Transverse colon (tissue), 4 donors: ENCODE measurements around the gene SUGCT. TPM values are rescaled to one million over a fixed set of nuclear protein-coding genes. Genes with fewer than 3 reads are reported as not detected.

ENCODE experiments used
- DNase-seq: peaks from one replicate; pipeline ENCODE4 v3.0.0-alpha.2; 2019
- H3K27ac ChIP-seq, 4 donors: fragments of 200-600 bp; sonication (generic); 2 replicates each; pipeline ENCODE4 v1.5.1; 2016 to 2018; ENCODE audit warnings: inconsistent platforms in 4 of 4
- H3K27me3 ChIP-seq: fragments of 200-600 bp; sonication (generic); 2 replicates; pipeline ENCODE4 v1.5.1; 2017; ENCODE audit warnings: inconsistent platforms
- H3K36me3 ChIP-seq, 4 donors: fragments of 200-600 bp; sonication (generic); 2 replicates each; pipeline ENCODE4 v1.5.1; 2017 to 2019; ENCODE audit warnings: inconsistent platforms in 4 of 4
- H3K4me1 ChIP-seq, 4 donors: fragments of 200-600 bp; sonication (generic); 2 replicates each; pipeline ENCODE4 v1.5.1; 2017 to 2020; ENCODE audit warnings: inconsistent platforms in 4 of 4
- H3K4me3 ChIP-seq, 4 donors: fragments of 200-600 bp; sonication (generic); 1 replicate in 1 of 4; 2 replicates in 3 of 4; pipeline versions ENCODE4 v1.5.1 to v1.6.1; 2017 to 2019; ENCODE audit warnings: inconsistent platforms in 4 of 4
- H3K9me3 ChIP-seq, 2 donors: fragments of 200-600 bp; sonication (generic); 2 replicates each; pipeline ENCODE4 v1.5.1; 2017 to 2019; ENCODE audit warnings: inconsistent platforms in 2 of 2
- EP300 ChIP-seq: sonication (generic); formaldehyde crosslinking; IDR thresholded peaks from one replicate; pipeline ENCODE4 v1.6.1; 2017; ENCODE audit warnings: antibody characterized with exemption, low read depth
- POLR2A ChIP-seq: fragments of 450-650 bp; IDR thresholded peaks from one replicate; pipeline ENCODE4 v1.6.1; 2016; ENCODE audit warnings: antibody characterized with exemption, mild to moderate bottlenecking, moderate library complexity
- POLR2AphosphoS5 ChIP-seq, 3 donors: sonication (generic); formaldehyde crosslinking; IDR thresholded peaks; one replicate each; pipeline ENCODE4 v1.6.1; 2016; ENCODE audit warnings: antibody characterized with exemption in 3 of 3
- WGBS, 2 donors: methylation state at CpG; one replicate each; pipeline ENCODE4 v1.1.5; 2018; ENCODE audit warnings: low coverage in 1 of 2; 5-methylcytosine and 5-hydroxymethylcytosine counted together
- in situ Hi-C, 4 donors: fragments of 200-750 bp; cut with MboI; loops; one replicate each; pipeline versions ENCODE4 v1.15.0 to v1.15.1; 2017; ENCODE audit warnings: low sequenced_read_pairs in 3 of 4, low pct_ligation_motif_present in 1 of 4, low pct_unique_long_range_greater_than_20kb in 1 of 4
- intact Hi-C: fragments of 100-400 bp; cut with DNase I; formaldehyde crosslinking; loops from one replicate; pipeline ENCODE4 v1.15.1; 2023; ENCODE audit warnings: low total_unique reads
- total RNA-seq, 4 donors: library from RNA; depleted of rRNA; stranded (reverse); fragments of >200 nt; gene quantifications; one replicate each; pipeline ENCODE4 v1.1.0, GENCODE V29; 2016
- TF ChIP-seq, protein P1 (sequence below), 5 experiments: fragments of 200-600 bp in 3 of 5; fragments of 450-650 bp in 2 of 5; sonication (generic) in 3 of 5; IDR thresholded peaks; 1 replicate in 2 of 5; 2 replicates in 3 of 5; pipeline ENCODE4 v1.5.1; 2016 to 2017; ENCODE audit warnings: antibody characterized with exemption in 5 of 5, inconsistent platforms in 3 of 5, mild to moderate bottlenecking in 2 of 5, moderate library complexity in 1 of 5

SUGCT gene
- total RNA-seq, 4 donors from 2014 or later, result 2.6 to 44.5 (median 15.9) TPM

DNA sequence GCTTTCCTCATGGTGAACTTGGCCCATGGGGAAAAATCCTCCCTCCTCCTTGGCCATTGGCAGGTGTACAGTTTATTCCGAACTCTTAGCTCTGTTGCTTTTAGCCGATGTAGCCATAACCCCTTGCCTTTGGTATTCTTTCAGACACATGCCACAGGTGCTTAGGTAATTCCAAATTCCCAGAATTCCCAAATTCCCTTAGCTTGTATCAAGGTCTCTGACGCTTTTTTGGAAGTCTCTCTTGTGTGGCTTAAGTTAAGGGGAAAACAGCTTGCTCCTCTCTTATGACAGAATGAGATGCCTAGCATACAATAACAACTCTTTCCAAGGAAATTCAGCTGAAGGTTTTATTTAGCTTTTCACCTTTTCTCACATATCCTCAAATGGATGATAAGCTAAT, 68.0 kb downstream of the SUGCT start:
- Histone ChIP-seq H3K4me1 (no peaks in the 10 kb centered on the region), H3K36me3 (no peaks in the 10 kb centered on the region), H3K27ac (no peak overlapping the region), H3K9me3 (no peaks in the 10 kb centered on the region), H3K4me3 (no peak overlapping the region), H3K27me3 (no peaks in the 10 kb centered on the region)
- no peak for TF ChIP-seq POLR2A
- TF ChIP-seq, protein P1, sequence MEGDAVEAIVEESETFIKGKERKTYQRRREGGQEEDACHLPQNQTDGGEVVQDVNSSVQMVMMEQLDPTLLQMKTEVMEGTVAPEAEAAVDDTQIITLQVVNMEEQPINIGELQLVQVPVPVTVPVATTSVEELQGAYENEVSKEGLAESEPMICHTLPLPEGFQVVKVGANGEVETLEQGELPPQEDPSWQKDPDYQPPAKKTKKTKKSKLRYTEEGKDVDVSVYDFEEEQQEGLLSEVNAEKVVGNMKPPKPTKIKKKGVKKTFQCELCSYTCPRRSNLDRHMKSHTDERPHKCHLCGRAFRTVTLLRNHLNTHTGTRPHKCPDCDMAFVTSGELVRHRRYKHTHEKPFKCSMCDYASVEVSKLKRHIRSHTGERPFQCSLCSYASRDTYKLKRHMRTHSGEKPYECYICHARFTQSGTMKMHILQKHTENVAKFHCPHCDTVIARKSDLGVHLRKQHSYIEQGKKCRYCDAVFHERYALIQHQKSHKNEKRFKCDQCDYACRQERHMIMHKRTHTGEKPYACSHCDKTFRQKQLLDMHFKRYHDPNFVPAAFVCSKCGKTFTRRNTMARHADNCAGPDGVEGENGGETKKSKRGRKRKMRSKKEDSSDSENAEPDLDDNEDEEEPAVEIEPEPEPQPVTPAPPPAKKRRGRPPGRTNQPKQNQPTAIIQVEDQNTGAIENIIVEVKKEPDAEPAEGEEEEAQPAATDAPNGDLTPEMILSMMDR (IDR thresholded peaks at IDR 0.05), result no peak
- TF ChIP-seq POLR2AphosphoS5 (IDR thresholded peaks at IDR 0.05), result no peak
- no peak for TF ChIP-seq EP300
- intact Hi-C loops (loop anchor here (2.0 kb wide), 1 partner anchor 126 kb away; no protein-coding TSS in a partner anchor), in situ Hi-C loops (no loop called here)
- 40 to 84% methylated on average over 2 to 3 of the region's 3 CpGs for WGBS, 2 donors
- DNase-seq, result no peak

DNA sequence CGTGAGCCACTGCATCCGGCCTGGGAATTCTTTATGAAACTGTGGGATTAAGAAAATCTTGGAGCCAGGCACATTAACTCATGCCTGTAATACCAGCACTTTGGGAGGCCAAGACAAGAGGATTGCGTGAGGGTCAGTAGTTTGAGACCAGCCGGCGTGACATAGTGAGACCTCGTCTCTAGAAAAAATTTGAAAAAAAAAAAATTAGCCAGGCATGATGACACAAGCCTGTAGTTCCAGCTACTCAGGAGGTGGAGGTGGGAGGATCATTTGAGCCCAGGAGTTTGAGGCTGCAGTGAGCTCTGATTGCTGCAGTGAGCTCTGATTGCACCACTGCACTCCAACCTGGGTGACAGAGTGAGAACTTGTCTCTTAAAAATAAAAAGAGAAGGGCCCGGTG, 69.8 kb downstream of the SUGCT start:
- no peak overlapping the region for H3K27ac ChIP-seq
- no peaks in the 10 kb centered on the region for H3K36me3 ChIP-seq
- no peaks in the 10 kb centered on the region for H3K4me1 ChIP-seq
- H3K4me3 ChIP-seq, result no peak overlapping the region
- no peaks in the 10 kb centered on the region for H3K27me3 ChIP-seq
- no peak for DNase-seq
- in situ Hi-C loops, result no loop called here
- H3K9me3 ChIP-seq, result no peaks in the 10 kb centered on the region
- WGBS, 2 donors, result 90% methylated on average over 7 of the region's 7 CpGs; no CpG with 5 or more reads in 1 of the 2 donors
- TF ChIP-seq EP300 (no peak), POLR2A (no peak), POLR2AphosphoS5 (IDR thresholded peaks at IDR 0.05) (no peak)
- TF ChIP-seq, protein P1 (IDR thresholded peaks at IDR 0.05), result no peak
- intact Hi-C loops, result no loop called here

DNA sequence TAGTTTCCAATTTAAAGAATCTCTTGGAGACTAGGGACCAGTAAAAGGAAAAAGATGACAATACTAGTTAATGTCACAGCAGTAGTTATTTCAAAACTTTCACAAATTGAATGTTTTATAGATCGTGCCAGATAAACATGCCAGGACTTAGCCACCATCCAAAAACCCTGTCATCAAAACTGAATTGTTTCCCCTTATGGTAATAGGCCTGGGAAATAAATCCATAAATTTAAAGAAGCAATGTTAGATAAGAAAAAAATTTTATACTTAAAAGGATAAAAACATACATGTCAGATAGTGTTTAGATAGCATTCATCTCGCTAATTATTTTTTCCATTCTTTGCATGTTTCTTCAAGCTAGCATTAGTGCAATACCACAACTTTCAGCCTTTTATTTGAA, 71.2 kb downstream of the SUGCT start:
- no peak overlapping the region for H3K4me3 ChIP-seq
- in situ Hi-C loops (no loop called here), intact Hi-C loops (no loop called here)
- no peaks in the 10 kb centered on the region for H3K27me3 ChIP-seq
- DNase-seq, result no peak
- TF ChIP-seq POLR2AphosphoS5 (IDR thresholded peaks at IDR 0.05) (no peak), POLR2A (no peak), EP300 (no peak)
- TF ChIP-seq, protein P1 (IDR thresholded peaks at IDR 0.05), result no peak
- WGBS, 2 donors, result 86 to 97% methylated on average over 2 of the region's 2 CpGs
- H3K36me3 ChIP-seq, result no peaks in the 10 kb centered on the region
- no peaks in the 10 kb centered on the region for H3K9me3 ChIP-seq
- no peaks in the 10 kb centered on the region for H3K4me1 ChIP-seq
- H3K27ac ChIP-seq, result no peak overlapping the region

DNA sequence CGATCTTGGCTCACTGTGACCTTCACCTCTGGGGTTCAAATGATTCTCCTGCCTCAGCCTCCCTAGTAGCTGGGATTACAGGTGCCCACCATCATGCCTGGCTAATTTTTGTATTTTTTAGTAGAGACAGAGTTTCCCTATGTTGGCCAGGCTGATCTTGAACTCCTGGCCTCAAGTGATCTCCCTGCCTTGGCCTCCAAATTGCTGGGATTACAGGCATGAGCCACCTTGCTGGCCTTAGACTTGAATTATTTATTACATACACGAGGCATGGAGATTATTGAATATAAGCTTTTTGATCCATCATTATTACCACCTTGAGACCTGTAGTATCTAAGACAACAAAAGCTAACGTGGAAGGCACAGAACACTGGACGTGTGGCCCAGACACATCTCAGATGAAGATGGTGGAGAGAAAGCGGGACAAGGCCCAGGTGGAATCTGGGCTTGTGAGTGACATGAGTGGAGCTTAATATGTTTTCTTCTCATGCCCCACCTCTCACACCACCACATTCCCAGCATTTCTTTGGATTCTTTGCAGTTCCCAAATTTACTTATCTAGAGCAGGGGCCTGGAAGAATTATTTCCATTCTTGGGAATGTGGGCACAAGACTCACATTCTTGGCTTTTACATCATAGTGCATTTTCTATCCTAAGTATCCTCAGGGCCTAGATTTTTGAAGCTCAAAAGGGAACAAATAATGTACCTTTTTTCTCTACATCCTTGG, 76.6 kb downstream of the SUGCT start:
- no peak overlapping the region for H3K27ac ChIP-seq
- in situ Hi-C loops, result no loop called here

More for the DNA sequence above, 76.6 kb downstream of the SUGCT start:
- Histone ChIP-seq H3K4me1 (no peaks in the 10 kb centered on the region), H3K27me3 (no peaks in the 10 kb centered on the region), H3K36me3 (no peaks in the 10 kb centered on the region), H3K4me3 (no peak overlapping the region), H3K9me3 (no peaks in the 10 kb centered on the region)
- TF ChIP-seq POLR2A, result no peak
- TF ChIP-seq, protein P1 (IDR thresholded peaks at IDR 0.05), result no peak
- TF ChIP-seq POLR2AphosphoS5 (IDR thresholded peaks at IDR 0.05), result no peak
- no peak for TF ChIP-seq EP300
- intact Hi-C loops, result no loop called here
- 85 to 90% methylated on average over 4 to 5 of the region's 5 CpGs for WGBS, 2 donors
- DNase-seq, result no peak
